HepG2 (cell line): ENCODE data around the gene MRPL57. TPM values are rescaled to one million over a fixed set of nuclear protein-coding genes. Genes with fewer than 3 reads are reported as not detected.

ENCODE experiments used
- ATAC-seq: fragments of 200-7000 bp; cut with Tn5 transposase; 3 replicates; pipeline ENCODE4 v1.9.1; 2020; ENCODE audit warnings: mild to moderate bottlenecking, moderate library complexity
- BruUV-seq: library from RNA; stranded (reverse); fragments of 400-500 nt; replicated peaks from 2 replicates; lab custom pipeline; 2021; lab: Mats Ljungman, UMichigan
- CTCF ChIA-PET: fragments of 300-600 bp; formaldehyde crosslinking; extraction: SDS; loops from one replicate; lab custom pipeline; 2021; ENCODE audit warnings: low total read pairs, inconsistent platforms, low intra/inter-chr PET ratio; lab: Yijun Ruan, JAX
- POLR2A ChIA-PET: fragments of 350-600 bp; sonication (Branson Sonifier 250); formaldehyde crosslinking; loops from one replicate; lab custom pipeline; 2020; ENCODE audit warnings: antibody characterized with exemption, inconsistent platforms; lab: Yijun Ruan, JAX
- DNase-seq: peaks from one replicate; pipeline ENCODE4 v3.0.0-alpha.2; 2015; ENCODE audit warnings: low spot score
- FAIRE-seq: peaks from 3 replicates; lab custom pipeline; 2011; peaks lifted over from hg19 to GRCh38; lab: Jason Lieb, UNC
- H2AFZ ChIP-seq: one replicate; pipeline ENCODE4 v1.6.1; 2011; ENCODE audit warnings: low read length, inconsistent platforms
- H3K27ac ChIP-seq: fragments of 300-600 bp; 3 replicates; pipeline ENCODE4 v1.8.0; 2011; ENCODE audit warnings: mixed run types, mild to moderate bottlenecking, mixed read lengths, low read length, inconsistent platforms; ENCODE audit not compliant: insufficient read depth; ENCODE audit errors: extremely low read length
- H3K27me3 ChIP-seq, 2 experiments: fragments of 200-600 bp in 1 of 2; 2 replicates in 1 of 2; 3 replicates in 1 of 2; pipeline versions ENCODE4 v1.6.0 to v1.8.0; 2011; ENCODE audit warnings: low read length in 2 of 2, mild to moderate bottlenecking in 2 of 2, moderate library complexity in 2 of 2, inconsistent platforms in 1 of 2; ENCODE audit not compliant: insufficient read depth in 2 of 2, control insufficient read depth in 1 of 2
- H3K36me3 ChIP-seq, 2 experiments: fragments of 200-600 bp in 1 of 2; replicated peaks in 1 of 2; 2 replicates in 1 of 2; 3 replicates in 1 of 2; pipeline versions ENCODE4 v1.5.1 to v1.8.0; 2011; ENCODE audit warnings: low read length in 2 of 2, inconsistent platforms in 1 of 2; ENCODE audit not compliant: insufficient read depth in 2 of 2, control insufficient read depth in 1 of 2
- H3K4me1 ChIP-seq: 2 replicates; pipeline ENCODE4 v1.5.1; 2012; ENCODE audit warnings: low read length, inconsistent platforms; ENCODE audit not compliant: insufficient read depth
- H3K4me2 ChIP-seq: 2 replicates; pipeline ENCODE4 v1.6.0; 2011; ENCODE audit warnings: low read depth, low read length, inconsistent platforms
- H3K4me3 ChIP-seq, 3 experiments: fragments of 200-600 bp in 1 of 3; sonication (generic), shearing (Covaris generic) in 1 of 3; replicated peaks in 1 of 3; 2 replicates each; pipeline ENCODE4 v1.5.1; 2011 to 2016; ENCODE audit warnings: low read length in 3 of 3, inconsistent platforms in 2 of 3, low read depth in 2 of 3, mild to moderate bottlenecking in 2 of 3, control low read depth in 1 of 3, mixed read lengths in 1 of 3; ENCODE audit not compliant: insufficient read depth in 1 of 3
- H3K79me2 ChIP-seq: one replicate; pipeline ENCODE4 v1.6.1; 2011; ENCODE audit warnings: low read length, inconsistent platforms; ENCODE audit not compliant: insufficient read depth
- H3K9ac ChIP-seq: 2 replicates; pipeline ENCODE4 v1.6.0; 2011; ENCODE audit warnings: mild to moderate bottlenecking, low read depth, low read length, inconsistent platforms; ENCODE audit not compliant: insufficient read depth
- H3K9me3 ChIP-seq: 2 replicates; pipeline ENCODE4 v1.5.1; 2012; ENCODE audit warnings: mild to moderate bottlenecking, low read length
- H4K20me1 ChIP-seq: 2 replicates; pipeline ENCODE4 v1.6.0; 2011; ENCODE audit warnings: inconsistent platforms, mild to moderate bottlenecking, low read length, moderate library complexity; ENCODE audit not compliant: insufficient read depth
- AFF4 ChIP-seq: sonication (generic); formaldehyde crosslinking; IDR thresholded peaks from 2 replicates; pipeline ENCODE4 v1.4.0; 2020; ENCODE audit warnings: missing genetic modification reagents
- FOSL2 ChIP-seq: sonication (generic); formaldehyde crosslinking; IDR thresholded peaks from 2 replicates; pipeline ENCODE4 v1.4.0; 2020; ENCODE audit warnings: missing genetic modification reagents
- FOXP1 ChIP-seq, 2 experiments: fragments of 450-650 bp in 1 of 2; IDR thresholded peaks; 2 replicates each; pipeline ENCODE4 v1.6.1; 2017 to 2018; ENCODE audit warnings: antibody characterized with exemption in 1 of 2
- GLI4 ChIP-seq: sonication (generic); formaldehyde crosslinking; IDR thresholded peaks from 2 replicates; pipeline ENCODE4 v1.5.1; 2020; ENCODE audit warnings: missing genetic modification reagents, mild to moderate bottlenecking, moderate library complexity, borderline replicate concordance
- MAFF ChIP-seq: IDR thresholded peaks from 2 replicates; pipeline ENCODE4 v1.6.1; 2011; ENCODE audit warnings: low read depth, low read length, improper control_type of control experiment
- MAFK ChIP-seq, 2 experiments: IDR thresholded peaks in 1 of 2; conservative IDR thresholded peaks in 1 of 2; 2 replicates each; pipeline ENCODE4 v1.6.1; 2011; ENCODE audit warnings: improper control_type of control experiment in 2 of 2, low read length in 2 of 2
- MXD4 ChIP-seq: IDR thresholded peaks from 2 replicates; pipeline ENCODE4 v1.6.1; 2016; ENCODE audit warnings: mild to moderate bottlenecking, missing biosample characterization, missing genetic modification reagents
- NR1H2 ChIP-seq: sonication (generic); formaldehyde crosslinking; IDR thresholded peaks from 2 replicates; pipeline ENCODE4 v1.8.1; 2022; ENCODE audit warnings: low read depth, missing genetic modification reagents, borderline replicate concordance
- RFX1 ChIP-seq: fragments of 450-650 bp; IDR thresholded peaks from 2 replicates; pipeline ENCODE4 v1.6.1; 2017
- ZNF264 ChIP-seq: sonication (generic); formaldehyde crosslinking; IDR thresholded peaks from 2 replicates; pipeline ENCODE4 v1.4.0; 2020; ENCODE audit warnings: missing genetic modification reagents
- WGBS: methylation state at CpG from one replicate; pipeline ENCODE4 v1.1.6; 2017; ENCODE audit warnings: low lambda C conversion rate; 5-methylcytosine and 5-hydroxymethylcytosine counted together
- in situ Hi-C: cut with HindIII; loops from 2 replicates; pipeline ENCODE4 v1.10.0; 2017; ENCODE audit warnings: low pct_unique_long_range_greater_than_20kb; ENCODE audit not compliant: extremely low pct_ligation_motif_present
- intact Hi-C: fragments of 100-400 bp; cut with micrococcal nuclease; formaldehyde crosslinking; loops from one replicate; pipeline ENCODE4 v1.10.0; 2022; ENCODE audit not compliant: unreplicated experiment
- polyA plus RNA-seq, 8 experiments: library from polyadenylated mRNA; depleted of rRNA in 3 of 8; stranded (reverse) in 7 of 8; unstranded in 1 of 8; fragments of >200 nt; fragmentation: Illumina TruSeq in 4 of 8; extraction: Trizol in 4 of 8; gene quantifications; 2 replicates each; pipeline versions ENCODE4 v1.2.1 to v1.2.3, GENCODE V29; 2011 to 2016; ENCODE audit warnings: low read depth in 4 of 8, missing spikeins in 1 of 8, mixed read lengths in 1 of 8; ENCODE audit not compliant: insufficient read depth in 1 of 8
- total RNA-seq, 5 experiments: library from RNA; depleted of rRNA; stranded (reverse); fragments of >200 nt; fragmentation: Illumina TruSeq; extraction: Trizol; gene quantifications; 2 replicates each; pipeline ENCODE4 v1.2.3, GENCODE V29; 2016; ENCODE audit warnings: low read depth in 1 of 5
- TF ChIP-seq, protein P1 (sequence below): sonication (generic); formaldehyde crosslinking; IDR thresholded peaks from 2 replicates; pipeline ENCODE4 v1.4.0; 2020; ENCODE audit warnings: missing genetic modification reagents, mild to moderate bottlenecking, borderline replicate concordance
- TF ChIP-seq, protein P2 (sequence below): sonication (generic); formaldehyde crosslinking; IDR thresholded peaks from 2 replicates; pipeline ENCODE4 v1.4.0; 2020; ENCODE audit warnings: missing genetic modification reagents

MRPL57 gene
- total and polyA plus RNA-seq, 2 of the 13 experiments (the other 11 are each of a cell fraction or from before 2014, with no cell fraction given): 19.5 to 35.2 TPM

DNA sequence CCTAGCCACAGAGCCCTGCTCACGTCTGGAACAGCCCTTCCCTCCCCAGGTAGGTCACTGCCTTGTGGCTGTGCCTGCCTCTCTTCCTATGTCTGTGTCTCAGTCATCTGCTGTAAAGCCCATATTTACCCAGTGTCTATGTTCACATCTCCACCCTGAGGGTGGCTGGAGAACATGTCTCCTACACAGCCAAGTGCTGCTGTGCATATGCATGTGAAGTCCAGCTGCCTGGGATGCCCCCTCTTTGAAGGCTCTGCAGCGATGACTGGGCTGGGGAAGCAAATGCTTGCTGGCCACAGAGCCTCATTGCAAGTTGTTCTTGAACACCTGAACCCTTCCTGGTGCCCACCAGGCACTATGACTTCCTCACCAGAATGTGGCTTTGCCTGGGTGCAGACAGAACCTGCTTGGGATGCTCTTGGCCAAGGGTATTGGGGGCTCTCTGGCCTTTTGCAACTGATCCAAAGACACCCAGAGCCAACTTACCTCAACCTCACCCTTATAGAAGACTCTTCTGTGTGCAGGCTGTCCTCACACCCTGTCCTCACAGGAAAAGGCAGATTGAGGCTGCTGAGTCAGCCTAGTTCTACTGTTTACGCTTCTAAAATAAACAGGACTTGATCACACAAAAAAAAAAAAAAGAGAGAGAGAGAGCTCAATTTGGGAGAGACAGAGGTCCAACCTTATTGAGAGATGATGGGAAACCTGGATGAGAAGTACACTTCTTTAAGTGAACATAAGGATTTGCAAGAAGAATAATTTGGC lies 26.5 kb downstream of the MRPL57 start:
- Histone ChIP-seq H3K79me2 (no peaks in the 10 kb centered on the region), H3K36me3 (no peaks in the 10 kb centered on the region), H3K27ac (no peak overlapping the region), H3K4me3 (no peak overlapping the region), H3K9ac (no peak overlapping the region), H3K27me3 (no peaks in the 10 kb centered on the region), H3K9me3 (peaks cover 7% of the 10 kb centered on the region; the same call in 1 of the 2 replicates), H2AFZ (no peak overlapping the region), H3K4me1 (peaks cover 15% of the 10 kb centered on the region), H4K20me1 (no peaks in the 10 kb centered on the region), H3K4me2 (peak overlapping the region; percentile 8; the same call in 1 of the 2 replicates)
- no peak for TF ChIP-seq ZNF264 (CRISPR knock-in tag)
- no peak for TF ChIP-seq NR1H2 (CRISPR knock-in tag)
- no peak for TF ChIP-seq AFF4
- no peak for TF ChIP-seq MXD4 (CRISPR knock-in tag)
- TF ChIP-seq MAFK (conservative IDR thresholded peaks at IDR 0.05 in 1 of 2, IDR thresholded peaks at IDR 0.05 in 1 of 2; ENCODE audit: low read length in 2 of 2): peak; percentile 47 to 48; a peak in 3 of 4 replicates
- TF ChIP-seq, protein P1, sequence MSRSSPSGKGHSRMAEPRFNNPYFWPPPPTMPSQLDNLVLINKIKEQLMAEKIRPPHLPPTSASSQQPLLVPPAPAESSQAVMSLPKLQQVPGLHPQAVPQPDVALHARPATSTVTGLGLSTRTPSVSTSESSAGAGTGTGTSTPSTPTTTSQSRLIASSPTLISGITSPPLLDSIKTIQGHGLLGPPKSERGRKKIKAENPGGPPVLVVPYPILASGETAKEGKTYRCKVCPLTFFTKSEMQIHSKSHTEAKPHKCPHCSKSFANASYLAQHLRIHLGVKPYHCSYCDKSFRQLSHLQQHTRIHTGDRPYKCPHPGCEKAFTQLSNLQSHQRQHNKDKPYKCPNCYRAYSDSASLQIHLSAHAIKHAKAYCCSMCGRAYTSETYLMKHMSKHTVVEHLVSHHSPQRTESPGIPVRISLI (CRISPR knock-in tag): peak; percentile 64; the same call in 1 of the 2 replicates
- TF ChIP-seq FOSL2 (CRISPR knock-in tag): peak; percentile 51
- no peak for TF ChIP-seq RFX1
- peak; percentile 50; the same call in 1 of the 2 replicates for TF ChIP-seq MAFF
- TF ChIP-seq, protein P2, sequence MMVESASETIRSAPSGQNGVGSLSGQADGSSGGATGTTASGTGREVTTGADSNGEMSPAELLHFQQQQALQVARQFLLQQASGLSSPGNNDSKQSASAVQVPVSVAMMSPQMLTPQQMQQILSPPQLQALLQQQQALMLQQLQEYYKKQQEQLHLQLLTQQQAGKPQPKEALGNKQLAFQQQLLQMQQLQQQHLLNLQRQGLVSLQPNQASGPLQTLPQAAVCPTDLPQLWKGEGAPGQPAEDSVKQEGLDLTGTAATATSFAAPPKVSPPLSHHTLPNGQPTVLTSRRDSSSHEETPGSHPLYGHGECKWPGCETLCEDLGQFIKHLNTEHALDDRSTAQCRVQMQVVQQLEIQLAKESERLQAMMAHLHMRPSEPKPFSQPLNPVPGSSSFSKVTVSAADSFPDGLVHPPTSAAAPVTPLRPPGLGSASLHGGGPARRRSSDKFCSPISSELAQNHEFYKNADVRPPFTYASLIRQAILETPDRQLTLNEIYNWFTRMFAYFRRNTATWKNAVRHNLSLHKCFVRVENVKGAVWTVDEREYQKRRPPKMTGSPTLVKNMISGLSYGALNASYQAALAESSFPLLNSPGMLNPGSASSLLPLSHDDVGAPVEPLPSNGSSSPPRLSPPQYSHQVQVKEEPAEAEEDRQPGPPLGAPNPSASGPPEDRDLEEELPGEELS (CRISPR knock-in tag): 0 out of 2 replicates have a peak, but pooled peaks have one; percentile 29
- TF ChIP-seq GLI4 (CRISPR knock-in tag): no peak
- no peak for TF ChIP-seq FOXP1 (IDR thresholded peaks at IDR 0.05)
- peak; percentile 42; the same call in 1 of the 2 replicates for TF ChIP-seq FOXP1 (CRISPR knock-in tag; IDR thresholded peaks at IDR 0.05)
- FAIRE-seq: no peak
- ATAC-seq: peak; percentile 71
- in situ Hi-C loops: no loop called here
- ChIA-PET POLR2A (no interaction called here), CTCF (no interaction called here)
- 0% methylated on average over 2 of the region's 3 CpGs for WGBS
- BruUV-seq: no TSS peak
- peak; percentile 22 for DNase-seq
- intact Hi-C loops: no loop called here
